HepG2 (cell line): ENCODE data around the gene RAET1E. TPM values are rescaled to one million over a fixed set of nuclear protein-coding genes. Genes with fewer than 3 reads are reported as not detected.

Experiments
- ATAC-seq: fragments of 200-7000 bp; cut with Tn5 transposase; 3 replicates; pipeline ENCODE4 v1.9.1; 2020; ENCODE audit warnings: mild to moderate bottlenecking, moderate library complexity
- BruUV-seq: library from RNA; stranded (reverse); fragments of 400-500 nt; replicated peaks from 2 replicates; lab custom pipeline; 2021; lab: Mats Ljungman, UMichigan
- CTCF ChIA-PET: fragments of 300-600 bp; formaldehyde crosslinking; extraction: SDS; loops from one replicate; lab custom pipeline; 2021; ENCODE audit warnings: low total read pairs, inconsistent platforms, low intra/inter-chr PET ratio; lab: Yijun Ruan, JAX
- POLR2A ChIA-PET: fragments of 350-600 bp; sonication (Branson Sonifier 250); formaldehyde crosslinking; loops from one replicate; lab custom pipeline; 2020; ENCODE audit warnings: antibody characterized with exemption, inconsistent platforms; lab: Yijun Ruan, JAX
- DNase-seq: peaks from one replicate; pipeline ENCODE4 v3.0.0-alpha.2; 2015; ENCODE audit warnings: low spot score
- FAIRE-seq: peaks from 3 replicates; lab custom pipeline; 2011; peaks lifted over from hg19 to GRCh38; lab: Jason Lieb, UNC
- H2AFZ ChIP-seq: one replicate; pipeline ENCODE4 v1.6.1; 2011; ENCODE audit warnings: low read length, inconsistent platforms
- H3K27ac ChIP-seq: fragments of 300-600 bp; 3 replicates; pipeline ENCODE4 v1.8.0; 2011; ENCODE audit warnings: mixed run types, mild to moderate bottlenecking, mixed read lengths, low read length, inconsistent platforms; ENCODE audit not compliant: insufficient read depth; ENCODE audit errors: extremely low read length
- H3K27me3 ChIP-seq, 2 experiments: fragments of 200-600 bp in 1 of 2; 2 replicates in 1 of 2; 3 replicates in 1 of 2; pipeline versions ENCODE4 v1.6.0 to v1.8.0; 2011; ENCODE audit warnings: low read length in 2 of 2, mild to moderate bottlenecking in 2 of 2, moderate library complexity in 2 of 2, inconsistent platforms in 1 of 2; ENCODE audit not compliant: insufficient read depth in 2 of 2, control insufficient read depth in 1 of 2
- H3K36me3 ChIP-seq, 2 experiments: fragments of 200-600 bp in 1 of 2; replicated peaks in 1 of 2; 2 replicates in 1 of 2; 3 replicates in 1 of 2; pipeline versions ENCODE4 v1.5.1 to v1.8.0; 2011; ENCODE audit warnings: low read length in 2 of 2, inconsistent platforms in 1 of 2; ENCODE audit not compliant: insufficient read depth in 2 of 2, control insufficient read depth in 1 of 2
- H3K4me1 ChIP-seq: 2 replicates; pipeline ENCODE4 v1.5.1; 2012; ENCODE audit warnings: low read length, inconsistent platforms; ENCODE audit not compliant: insufficient read depth
- H3K4me2 ChIP-seq: 2 replicates; pipeline ENCODE4 v1.6.0; 2011; ENCODE audit warnings: low read depth, low read length, inconsistent platforms
- H3K4me3 ChIP-seq, 3 experiments: fragments of 200-600 bp in 1 of 3; sonication (generic), shearing (Covaris generic) in 1 of 3; replicated peaks in 1 of 3; 2 replicates each; pipeline ENCODE4 v1.5.1; 2011 to 2016; ENCODE audit warnings: low read length in 3 of 3, inconsistent platforms in 2 of 3, low read depth in 2 of 3, mild to moderate bottlenecking in 2 of 3, control low read depth in 1 of 3, mixed read lengths in 1 of 3; ENCODE audit not compliant: insufficient read depth in 1 of 3
- H3K79me2 ChIP-seq: one replicate; pipeline ENCODE4 v1.6.1; 2011; ENCODE audit warnings: low read length, inconsistent platforms; ENCODE audit not compliant: insufficient read depth
- H3K9ac ChIP-seq: 2 replicates; pipeline ENCODE4 v1.6.0; 2011; ENCODE audit warnings: mild to moderate bottlenecking, low read depth, low read length, inconsistent platforms; ENCODE audit not compliant: insufficient read depth
- H3K9me3 ChIP-seq: 2 replicates; pipeline ENCODE4 v1.5.1; 2012; ENCODE audit warnings: mild to moderate bottlenecking, low read length
- H4K20me1 ChIP-seq: 2 replicates; pipeline ENCODE4 v1.6.0; 2011; ENCODE audit warnings: inconsistent platforms, mild to moderate bottlenecking, low read length, moderate library complexity; ENCODE audit not compliant: insufficient read depth
- ARID3A ChIP-seq: IDR thresholded peaks from 2 replicates; pipeline ENCODE4 v1.6.1; 2012; ENCODE audit warnings: low read depth, low read length, improper control_type of control experiment
- ATF4 ChIP-seq, 2 experiments: fragments of 450-650 bp in 1 of 2; sonication (generic) in 1 of 2; formaldehyde crosslinking; IDR thresholded peaks; 2 replicates each; pipeline versions ENCODE4 v1.5.0 to v1.8.0; 2020 to 2022; ENCODE audit warnings: mild to moderate bottlenecking in 1 of 2, missing genetic modification reagents in 1 of 2
- CBX5 ChIP-seq: sonication (generic); formaldehyde crosslinking; IDR thresholded peaks from 2 replicates; pipeline ENCODE4 v1.4.0; 2020; ENCODE audit warnings: missing genetic modification reagents, borderline replicate concordance
- HNF4G ChIP-seq, 2 experiments: sonication (generic) in 1 of 2; formaldehyde crosslinking in 1 of 2; IDR thresholded peaks; 2 replicates each; pipeline versions ENCODE4 v1.4.0 to v1.6.1; 2011 to 2020; ENCODE audit warnings: borderline replicate concordance in 2 of 2, low read depth in 2 of 2, mild to moderate bottlenecking in 2 of 2, low read length in 1 of 2, missing genetic modification reagents in 1 of 2, moderate library complexity in 1 of 2
- JUND ChIP-seq: sonication (generic); formaldehyde crosslinking; IDR thresholded peaks from 2 replicates; pipeline ENCODE4 v1.8.0; 2022; ENCODE audit warnings: mild to moderate bottlenecking, missing genetic modification reagents
- KDM6A ChIP-seq: IDR thresholded peaks from 2 replicates; pipeline ENCODE4 v1.6.1; 2016; ENCODE audit warnings: low read depth
- MIER2 ChIP-seq: IDR thresholded peaks from 2 replicates; pipeline ENCODE4 v1.6.1; 2016; ENCODE audit warnings: missing biosample characterization, missing genetic modification reagents
- NR2F6 ChIP-seq, 2 experiments: IDR thresholded peaks; 2 replicates each; pipeline ENCODE4 v1.6.1; 2016; ENCODE audit warnings: antibody characterized with exemption in 1 of 2, mild to moderate bottlenecking in 1 of 2
- PAF1 ChIP-seq: IDR thresholded peaks from 2 replicates; pipeline ENCODE4 v1.6.1; 2016; ENCODE audit warnings: missing genetic modification reagents, missing compliant biosample characterization
- PITX1 ChIP-seq: sonication (generic); formaldehyde crosslinking; IDR thresholded peaks from 2 replicates; pipeline ENCODE4 v1.5.1; 2020; ENCODE audit warnings: mild to moderate bottlenecking, missing genetic modification reagents
- RCOR2 ChIP-seq: IDR thresholded peaks from 2 replicates; pipeline ENCODE4 v1.6.1; 2016; ENCODE audit warnings: missing biosample characterization, missing genetic modification reagents
- TRAFD1 ChIP-seq: sonication (generic); formaldehyde crosslinking; IDR thresholded peaks from 2 replicates; pipeline ENCODE4 v1.5.1; 2020; ENCODE audit warnings: missing genetic modification reagents, mild to moderate bottlenecking, borderline replicate concordance
- ZBTB7A ChIP-seq: sonication (generic); formaldehyde crosslinking; IDR thresholded peaks from 2 replicates; pipeline ENCODE4 v1.8.0; 2022; ENCODE audit warnings: mild to moderate bottlenecking, missing genetic modification reagents
- ZNF20 ChIP-seq: sonication (generic); formaldehyde crosslinking; IDR thresholded peaks from 2 replicates; pipeline ENCODE4 v1.4.0; 2020; ENCODE audit warnings: mild to moderate bottlenecking, moderate library complexity, missing genetic modification reagents
- ZNF597 ChIP-seq: sonication (generic); formaldehyde crosslinking; IDR thresholded peaks from 2 replicates; pipeline ENCODE4 v1.5.0; 2020; ENCODE audit warnings: missing genetic modification reagents
- WGBS: methylation state at CpG from one replicate; pipeline ENCODE4 v1.1.6; 2017; ENCODE audit warnings: low lambda C conversion rate; 5-methylcytosine and 5-hydroxymethylcytosine counted together
- in situ Hi-C: cut with HindIII; loops from 2 replicates; pipeline ENCODE4 v1.10.0; 2017; ENCODE audit warnings: low pct_unique_long_range_greater_than_20kb; ENCODE audit not compliant: extremely low pct_ligation_motif_present
- intact Hi-C: fragments of 100-400 bp; cut with micrococcal nuclease; formaldehyde crosslinking; loops from one replicate; pipeline ENCODE4 v1.10.0; 2022; ENCODE audit not compliant: unreplicated experiment
- polyA plus RNA-seq, 8 experiments: library from polyadenylated mRNA; depleted of rRNA in 3 of 8; stranded (reverse) in 7 of 8; unstranded in 1 of 8; fragments of >200 nt; fragmentation: Illumina TruSeq in 4 of 8; extraction: Trizol in 4 of 8; gene quantifications; 2 replicates each; pipeline versions ENCODE4 v1.2.1 to v1.2.3, GENCODE V29; 2011 to 2016; ENCODE audit warnings: low read depth in 4 of 8, missing spikeins in 1 of 8, mixed read lengths in 1 of 8; ENCODE audit not compliant: insufficient read depth in 1 of 8
- total RNA-seq, 5 experiments: library from RNA; depleted of rRNA; stranded (reverse); fragments of >200 nt; fragmentation: Illumina TruSeq; extraction: Trizol; gene quantifications; 2 replicates each; pipeline ENCODE4 v1.2.3, GENCODE V29; 2016; ENCODE audit warnings: low read depth in 1 of 5

Gene RAET1E
- total and polyA plus RNA-seq, 2 of the 13 experiments (the other 11 are each of a cell fraction or from before 2014, with no cell fraction given): not detected

- CTCF ChIA-PET: no interaction called here
- intact Hi-C loops: loop anchor here (1.0 to 5.0 kb wide), 3 partner anchors 13 to 113 kb away; partner anchors contain the start of genes NUP43 and PCMT1
- TF ChIP-seq ZNF20 (CRISPR knock-in tag) (no peak), ZNF597 (CRISPR knock-in tag) (no peak), HNF4G (IDR thresholded peaks at IDR 0.05; ENCODE audit: borderline replicate concordance, low read depth, low read length) (0 out of 2 replicates have a peak, but pooled peaks have one; percentile 7), HNF4G (CRISPR knock-in tag; IDR thresholded peaks at IDR 0.05; ENCODE audit: borderline replicate concordance, low read depth) (no peak), RCOR2 (CRISPR knock-in tag) (peak; percentile 13; the same call in 1 of the 2 replicates), JUND (CRISPR knock-in tag) (no peak), TRAFD1 (no peak), MIER2 (no peak), CBX5 (CRISPR knock-in tag) (no peak), KDM6A (CRISPR knock-in tag) (0 out of 2 replicates have a peak, but pooled peaks have one; percentile 38), PAF1 (CRISPR knock-in tag) (no peak), ZBTB7A (CRISPR knock-in tag) (no peak), ARID3A (no peak), NR2F6 (IDR thresholded peaks at IDR 0.05) (peak; percentile 90), NR2F6 (CRISPR knock-in tag; IDR thresholded peaks at IDR 0.05) (peak; percentile 93), ATF4 (CRISPR knock-in tag; IDR thresholded peaks at IDR 0.05) (no peak), PITX1 (CRISPR knock-in tag) (peak; percentile 99)
These were observed 38.0 kb downstream of the RAET1E start for GRCh38 chr6:149859938-149860337.

More at GRCh38 chr6:149859938-149860337, 38.0 kb downstream of the RAET1E start:
- 4% methylated on average over 3 of the region's 3 CpGs for WGBS
- BruUV-seq: no TSS peak
- Histone ChIP-seq H2AFZ (no peak overlapping the region), H3K4me1 (peaks cover 62% of the 10 kb centered on the region), H3K79me2 (peaks cover 36% of the 10 kb centered on the region), H3K36me3 (no peaks in the 10 kb centered on the region), H3K9me3 (no peaks in the 10 kb centered on the region), H3K9ac (peak overlapping the region; percentile 76), H3K4me3 (peak overlapping the region; percentile 47 to 93 (median 66); a peak in 5 of 6 replicates), H3K27me3 (no peaks in the 10 kb centered on the region), H3K4me2 (peak overlapping the region; percentile 88), H4K20me1 (peaks cover 16% of the 10 kb centered on the region; the same call in 1 of the 2 replicates), H3K27ac (peak overlapping the region; percentile 88)
- FAIRE-seq: no peak
- peak; percentile 52 for DNase-seq
- no peak for ATAC-seq
- POLR2A ChIA-PET: interaction anchor here (0.7 to 7.4 kb wide), 3 partner anchors 13 to 1905 kb away, joined by 3 to 56 read pairs (median 8); no protein-coding TSS in a partner anchor
- in situ Hi-C loops: no loop called here
